ENCODE results near the gene CXCR5.
A peak's percentile ranks its signal among the peaks of the same experiment; 100 is the strongest.

Gene CXCR5

DNA sequence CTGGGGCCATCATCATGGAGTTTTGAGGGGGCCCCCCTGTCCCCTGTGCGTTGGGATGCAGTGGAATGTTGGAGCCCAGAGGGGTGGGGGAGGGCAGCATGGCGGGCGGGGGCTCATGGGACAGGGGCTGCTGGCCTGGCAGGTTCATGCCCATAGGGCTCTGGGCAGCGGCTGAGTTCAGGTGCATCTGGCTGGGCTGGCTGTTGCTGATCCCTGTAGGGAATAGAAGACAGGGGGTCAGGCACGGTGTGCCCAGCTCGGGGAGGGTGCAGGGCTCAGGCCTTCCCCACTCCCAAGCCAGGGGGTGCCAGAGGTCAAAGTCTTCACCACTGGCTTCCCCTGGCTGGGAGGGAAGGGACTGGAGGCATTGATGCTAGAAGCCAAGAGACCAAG lies 15.6 kb downstream of the CXCR5 start:
- no peak for DNase-seq

DNA sequence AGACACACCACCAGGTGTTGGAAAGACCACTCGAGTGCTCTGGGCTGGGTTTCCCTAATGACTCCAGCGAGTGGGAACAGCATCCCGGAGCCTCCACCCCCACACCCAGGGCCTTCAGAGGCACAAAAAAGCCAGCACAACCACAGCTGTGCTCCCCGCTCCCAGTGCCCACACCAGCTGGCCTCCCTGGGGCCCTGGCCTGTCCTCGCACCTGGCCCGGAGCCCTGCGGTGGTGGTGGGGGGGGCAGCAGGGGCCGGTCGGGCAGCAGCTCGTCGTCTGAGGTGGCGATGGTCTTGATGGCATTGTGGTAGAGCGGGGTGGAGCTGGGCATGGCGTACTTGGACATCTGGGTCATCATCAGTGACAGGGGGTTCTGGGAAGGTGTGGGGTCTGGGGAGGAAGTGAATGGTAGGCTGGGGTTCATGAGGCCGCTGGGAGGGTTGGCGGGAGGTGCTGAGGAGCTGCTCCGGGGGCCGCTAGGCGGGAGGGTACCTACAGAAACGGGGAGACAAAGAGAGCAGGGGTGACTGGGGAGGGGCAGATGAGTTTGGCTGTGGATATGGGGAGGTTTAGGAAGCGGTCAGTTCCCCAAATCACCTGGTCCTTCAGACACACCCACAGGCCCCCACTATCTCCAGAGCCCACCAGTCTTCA lies 16.1 kb downstream of the CXCR5 start:
- no peak for DNase-seq

GRCh38 chr11:118900535-118901384 lies 17.1 kb downstream of the CXCR5 start:
- DNase-seq = no peak

- no peak for DNase-seq
Measured at GRCh38 chr11:118901494-118902335, 18.0 kb downstream of the CXCR5 start.

GRCh38 chr11:118902336-118903203 lies 18.9 kb downstream of the CXCR5 start:
- no peak for DNase-seq

DNA sequence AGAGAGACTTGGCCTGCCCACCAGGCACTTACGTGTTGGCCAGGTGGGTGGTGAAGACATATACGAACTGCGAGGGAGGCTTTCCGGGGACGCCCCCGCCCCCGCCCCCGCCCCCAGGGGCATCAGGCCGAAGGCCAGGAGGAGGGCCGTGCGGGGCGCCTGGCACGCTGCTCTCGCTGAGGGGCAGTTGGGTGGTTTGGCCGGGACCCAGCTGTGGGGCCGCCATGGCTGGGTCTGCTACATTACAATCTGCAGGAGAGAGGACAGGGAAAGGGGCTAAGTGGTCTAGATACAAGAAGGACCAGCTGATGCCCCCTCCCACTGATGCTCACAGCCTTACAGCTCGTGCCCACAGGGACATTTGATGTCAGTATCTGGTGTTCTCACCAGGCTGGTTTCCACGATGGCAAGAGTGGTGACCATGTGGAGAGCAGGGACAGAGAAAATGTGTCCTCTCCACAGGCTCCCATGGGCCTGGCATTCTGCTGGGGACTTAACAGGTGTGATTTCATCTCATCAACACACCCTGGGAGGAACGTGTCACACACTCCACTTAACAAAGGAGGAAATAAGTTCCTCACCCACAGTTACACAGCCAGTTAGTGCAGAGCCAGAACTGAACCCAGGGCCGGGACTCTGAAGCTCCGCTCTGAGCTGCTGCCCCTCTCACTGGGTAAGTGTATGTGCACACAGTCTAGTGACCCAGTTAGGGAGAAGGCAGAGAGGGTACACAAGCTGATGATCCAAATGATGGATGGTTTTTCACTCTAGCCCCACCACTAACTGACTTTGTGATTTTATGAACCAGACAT lies 19.7 kb downstream of the CXCR5 start:
- DNase-seq = no peak

DNA sequence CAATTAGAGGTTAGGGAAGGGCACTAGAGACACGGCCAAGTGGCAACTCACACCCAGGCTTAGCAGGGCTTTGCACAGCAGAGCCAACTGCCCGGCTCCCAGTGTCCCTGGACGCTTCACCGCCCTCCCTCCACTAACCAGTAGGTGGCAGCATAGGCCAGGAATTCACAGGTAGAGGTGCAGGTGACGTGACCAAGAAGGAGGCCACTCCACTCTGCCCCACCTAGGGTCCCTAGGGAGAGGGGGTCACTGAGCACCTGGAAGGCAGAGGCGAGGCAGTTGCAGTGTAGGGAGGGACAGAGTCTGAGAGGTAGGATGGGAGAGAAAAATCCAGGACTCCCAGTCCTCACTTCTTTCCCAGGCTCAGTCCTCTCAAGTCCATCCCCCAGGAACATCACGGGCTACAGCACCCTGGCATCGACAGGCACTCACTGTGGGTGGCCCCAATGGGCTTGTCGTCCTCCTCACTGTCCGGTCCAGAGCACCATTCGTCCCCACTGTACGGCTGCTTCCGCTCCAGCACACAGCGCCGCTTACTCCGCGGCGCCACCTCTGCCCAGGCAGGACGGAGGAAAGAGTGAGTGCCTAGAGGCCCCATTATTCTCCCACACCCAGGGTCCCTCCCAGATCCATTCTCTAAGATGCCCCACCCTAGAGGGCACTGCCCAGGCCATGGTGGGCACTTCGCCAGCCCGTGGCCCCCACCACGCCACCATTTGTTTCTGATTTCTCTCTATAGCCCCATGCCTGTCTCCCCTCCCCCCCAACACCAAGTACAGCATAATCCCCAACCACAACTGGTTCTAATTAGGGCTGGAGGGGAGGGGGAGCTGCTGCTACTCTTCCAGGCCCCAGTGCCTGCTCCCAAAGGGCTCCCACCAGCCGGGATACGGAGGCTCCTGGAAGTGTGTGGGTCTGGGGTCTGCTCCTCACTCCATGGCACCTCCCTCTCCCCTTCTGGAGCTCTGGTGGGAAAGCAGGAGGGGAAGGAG lies 23.7 kb downstream of the CXCR5 start:
- DNase-seq = peak; percentile 65 to 91 (median 76)

- no peak for DNase-seq
Measured at GRCh38 chr11:118908264-118908663, 24.6 kb downstream of the CXCR5 start.

DNA sequence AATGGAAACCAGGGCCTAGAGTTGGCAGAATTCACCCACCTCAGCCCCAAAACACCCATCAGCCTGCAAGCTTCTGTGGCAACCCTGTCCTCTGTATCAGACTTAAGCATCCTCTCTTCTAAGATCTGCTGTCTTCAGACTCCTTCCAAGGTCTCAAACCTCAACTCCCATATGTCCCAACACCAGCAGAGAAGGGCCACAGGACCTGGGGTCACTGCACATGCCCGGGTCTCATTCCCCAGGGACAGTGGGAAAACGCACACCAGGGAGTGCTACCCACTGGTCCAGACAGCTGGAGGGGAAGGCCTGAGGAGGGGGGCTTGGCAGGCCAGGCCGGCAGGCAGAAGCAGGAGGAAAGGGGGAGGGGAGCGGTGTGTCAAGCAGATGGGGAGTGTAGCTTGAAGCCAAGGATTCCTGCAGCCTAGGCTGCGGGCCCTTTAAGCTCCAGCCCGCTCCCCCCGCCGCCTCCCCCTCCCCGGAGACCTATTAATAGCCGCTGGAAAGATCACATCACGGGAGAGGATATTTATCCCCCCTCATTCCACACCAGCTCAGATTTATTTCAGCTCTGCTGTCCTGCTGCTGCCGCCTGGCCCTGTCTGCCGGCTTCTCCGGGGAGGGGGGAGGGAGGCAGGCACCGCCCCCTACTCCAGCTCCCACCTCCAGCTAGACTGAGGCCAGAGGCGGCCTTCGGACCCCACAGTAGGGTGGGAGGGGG lies 25.4 kb downstream of the CXCR5 start:
- no peak for DNase-seq

DNA sequence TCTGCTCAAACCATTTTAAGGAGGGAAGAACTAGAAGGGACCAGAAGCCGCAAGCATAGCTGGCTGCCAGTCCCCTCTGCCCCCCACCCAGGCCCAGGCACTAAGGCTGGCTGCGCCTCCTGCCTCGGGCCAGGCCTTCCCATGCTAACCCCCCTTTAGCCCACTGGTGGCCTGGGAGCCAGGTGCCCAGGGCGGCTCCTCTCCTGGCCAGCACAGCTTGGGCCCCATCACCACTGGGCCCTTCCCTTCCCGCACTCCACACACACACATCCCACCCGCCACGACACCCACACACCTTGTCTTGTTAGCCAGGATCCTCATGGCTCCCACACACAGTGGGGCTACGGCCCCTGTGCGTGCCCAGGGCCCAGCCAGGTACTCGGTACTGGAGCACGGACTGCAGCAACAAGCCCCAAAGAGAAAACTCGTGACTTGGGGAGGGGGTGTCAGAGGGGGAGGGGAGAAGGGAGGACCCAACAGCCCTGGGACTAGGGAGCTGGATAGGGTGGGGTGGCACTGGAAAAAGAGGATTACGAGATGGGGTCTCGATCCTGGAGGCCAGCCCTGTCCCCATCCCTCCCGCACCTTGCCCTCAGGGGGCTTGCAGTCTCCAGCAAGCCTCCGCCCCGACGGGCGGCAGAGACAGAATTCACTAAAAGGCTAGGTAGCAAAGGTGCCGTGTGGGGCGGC lies 26.1 kb downstream of the CXCR5 start:
- no peak for DNase-seq

DNA sequence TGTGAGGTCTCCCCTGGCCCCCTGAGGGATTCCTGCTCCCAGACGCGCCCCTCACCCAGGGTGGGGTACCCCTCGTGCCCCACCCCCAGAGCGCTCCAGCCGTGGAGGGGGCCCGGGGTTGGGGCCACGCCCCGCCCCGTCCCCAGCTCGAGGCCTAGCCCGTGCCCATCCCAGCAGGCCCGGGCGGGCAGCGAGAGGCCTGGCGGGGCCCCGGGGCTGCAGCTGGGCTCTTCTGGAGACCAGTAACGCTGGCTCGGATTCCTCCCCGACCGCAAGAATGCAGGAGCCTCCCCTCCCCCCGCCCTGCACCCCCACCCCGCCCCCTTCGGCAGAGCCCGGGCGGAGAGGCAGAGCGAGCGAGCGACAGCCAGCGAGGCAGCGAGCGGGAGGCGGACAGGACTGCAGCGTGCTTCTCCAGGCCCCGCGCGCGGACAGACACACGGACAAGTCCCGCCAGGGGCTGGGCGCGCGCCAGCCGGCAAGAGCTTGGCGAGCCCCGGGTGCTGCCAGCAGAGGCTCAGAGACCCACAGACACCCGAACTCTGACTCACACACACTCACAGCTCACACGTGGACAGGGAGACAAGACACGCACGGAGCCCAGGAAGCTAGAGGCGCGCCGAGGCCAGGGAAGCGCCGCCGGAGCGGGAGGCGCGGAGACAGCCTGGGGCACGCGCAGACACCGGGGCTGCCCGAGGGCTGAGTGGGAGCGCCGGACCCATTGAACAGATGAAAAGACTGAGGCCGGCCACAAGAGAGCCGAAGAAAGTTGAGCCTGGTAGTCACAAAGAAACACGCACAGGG lies 26.8 kb downstream of the CXCR5 start:
- DNase-seq = no peak

DNA sequence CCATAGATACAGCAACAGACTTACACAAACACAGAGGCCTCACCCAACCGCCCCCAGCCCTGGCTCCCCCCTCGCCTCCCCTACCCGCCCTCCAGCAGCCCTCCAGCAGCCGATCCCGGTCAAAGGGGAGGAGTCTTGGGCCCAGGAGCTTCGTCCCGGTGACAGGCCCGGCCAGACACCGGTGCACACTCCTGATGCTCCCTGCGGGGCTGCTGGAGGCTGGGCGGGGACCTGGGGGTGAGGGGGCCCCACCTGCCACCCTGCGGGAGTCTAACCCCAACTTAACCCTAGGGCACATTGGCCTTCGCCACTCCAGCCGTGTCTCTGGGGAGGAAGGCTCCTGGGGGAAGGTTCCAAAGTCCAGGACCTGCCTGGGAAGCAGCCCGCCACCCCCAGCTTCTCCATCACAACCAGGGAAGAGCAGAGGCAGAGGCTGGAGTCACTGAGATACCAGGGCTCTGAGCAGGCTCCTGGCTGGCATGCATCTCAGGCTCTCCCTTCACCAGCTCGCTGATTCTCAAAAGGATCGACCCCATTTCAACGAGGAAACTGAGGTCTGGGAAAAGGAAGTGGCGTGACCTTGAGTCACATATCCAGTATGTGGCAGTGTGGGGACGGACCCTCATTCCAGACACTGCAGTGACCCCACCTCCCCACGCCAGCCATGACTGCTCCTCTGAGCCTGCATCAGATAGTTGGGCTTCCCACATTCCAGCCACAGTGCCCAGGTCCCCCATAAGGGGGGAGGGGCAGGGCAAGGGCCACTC lies 27.6 kb downstream of the CXCR5 start:
- no peak for DNase-seq

DNA sequence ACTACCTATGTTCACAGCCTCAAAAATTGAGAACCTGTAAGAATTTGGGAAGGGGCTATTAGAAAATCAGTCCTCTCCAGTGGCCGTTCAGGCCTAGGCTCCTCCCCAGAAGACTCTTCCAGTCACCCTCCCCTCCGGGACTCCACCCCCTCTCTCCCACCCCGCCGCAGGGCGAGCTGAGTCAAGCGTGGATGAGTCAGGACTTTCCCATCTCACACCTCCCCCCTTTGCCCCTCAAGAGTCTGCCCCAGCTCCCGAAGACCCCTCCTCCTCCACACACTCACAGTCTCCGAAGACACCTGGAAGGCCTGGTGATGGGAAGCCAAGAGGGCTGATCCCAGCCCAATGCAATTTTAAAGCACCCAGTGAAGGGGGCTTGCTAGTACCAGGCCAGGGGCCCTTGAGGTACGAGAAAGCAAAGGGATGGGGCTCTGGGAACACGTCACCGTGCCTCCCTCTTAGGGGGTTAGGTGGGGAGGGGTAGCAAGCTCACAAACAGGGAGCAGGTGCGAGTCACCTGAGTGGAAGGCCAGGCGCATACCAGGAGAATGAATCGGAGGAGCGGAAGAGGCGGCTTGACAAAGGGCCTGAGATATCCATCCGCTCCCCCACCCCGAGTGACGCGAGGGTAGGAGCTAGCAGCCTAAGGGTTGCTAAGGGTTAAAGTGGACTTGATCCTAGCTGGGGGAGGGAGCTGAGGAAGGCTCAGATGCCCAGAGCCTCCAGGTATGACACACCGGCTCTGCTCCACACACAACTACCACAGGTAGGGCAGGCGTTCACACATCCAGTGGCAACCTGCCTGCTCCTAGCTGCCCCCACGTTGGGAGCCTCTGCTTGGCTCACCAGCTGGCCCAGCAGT lies 28.4 kb downstream of the CXCR5 start:
- peak in 2 of 4 experiments; percentile 36 to 58 for DNase-seq

DNA sequence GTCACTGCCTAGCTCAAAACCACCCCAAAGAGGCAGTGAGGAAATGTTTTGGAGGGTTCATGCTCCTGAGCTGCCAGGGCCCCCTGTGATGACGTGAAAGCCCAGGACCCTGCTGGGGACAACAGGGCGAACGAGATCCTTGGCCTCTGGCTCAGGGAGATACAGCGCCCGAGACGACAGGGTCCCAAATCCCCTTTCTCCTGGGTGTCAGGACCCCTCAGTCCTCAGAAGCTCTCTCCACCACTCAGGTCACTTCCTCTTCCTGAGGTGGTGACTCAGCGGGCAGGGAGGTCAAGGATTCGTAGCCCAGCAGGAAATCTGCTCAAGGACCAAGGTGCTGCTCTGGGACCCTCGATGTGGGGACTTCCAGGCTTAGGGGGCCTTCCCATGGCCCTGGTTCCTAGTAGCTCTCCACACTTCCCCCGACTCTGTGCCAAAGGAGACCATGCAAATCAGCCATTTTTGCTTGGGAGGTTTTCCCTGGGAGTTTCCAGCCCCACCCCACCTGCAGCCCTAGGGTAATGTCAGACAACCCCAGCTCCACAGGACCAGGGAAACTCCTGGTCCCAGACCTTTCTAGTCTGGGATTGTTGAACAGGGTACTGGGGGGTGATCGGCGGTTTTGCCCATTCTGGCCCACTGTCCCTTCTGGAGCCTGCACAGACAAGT lies 29.2 kb downstream of the CXCR5 start:
- DNase-seq = no peak

DNA sequence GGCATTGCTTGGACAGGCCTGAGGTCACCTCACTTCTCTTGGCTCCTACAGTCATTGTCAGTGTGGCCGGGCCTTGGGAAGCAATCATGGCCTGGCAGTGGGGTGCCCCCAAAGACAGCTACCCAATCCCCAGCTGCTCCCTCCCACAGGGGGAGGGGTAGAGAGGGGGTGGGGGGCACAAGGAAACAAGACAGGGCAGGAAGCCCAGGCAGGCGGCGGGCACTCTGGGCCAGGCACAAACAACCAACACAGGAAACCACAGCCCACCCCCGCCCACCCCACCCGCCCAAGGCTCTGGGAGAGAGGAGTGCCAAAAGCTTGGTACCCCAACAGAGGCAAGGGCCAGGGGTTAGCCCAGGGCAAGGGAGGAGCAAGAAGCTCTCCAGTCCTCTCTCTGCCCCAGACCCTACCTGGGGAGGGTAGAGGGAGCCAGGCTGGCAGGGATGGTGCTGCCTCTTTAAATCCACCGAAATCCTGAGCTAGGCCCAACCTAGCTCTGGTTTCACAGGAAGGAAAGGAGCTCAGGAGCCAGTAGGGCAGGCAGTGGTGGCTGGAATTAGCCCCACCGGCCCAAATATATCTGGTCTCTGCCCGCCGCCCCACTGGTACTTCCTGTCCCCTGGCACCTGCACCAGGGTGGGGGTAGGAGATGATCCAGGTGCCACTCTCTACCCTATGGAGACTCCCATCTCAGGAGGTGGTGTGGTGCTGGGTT lies 29.9 kb downstream of the CXCR5 start:
- no peak for DNase-seq
